NCI-H748 treated with DMSO at 0.1 percent for 48 hours (cell line): ENCODE measurements around the gene NEK10.

ENCODE experiments used
- DNase-seq: peaks from one replicate; lab custom pipeline; 2025; lab: John Stamatoyannopoulos, UW

Gene NEK10

DNA sequence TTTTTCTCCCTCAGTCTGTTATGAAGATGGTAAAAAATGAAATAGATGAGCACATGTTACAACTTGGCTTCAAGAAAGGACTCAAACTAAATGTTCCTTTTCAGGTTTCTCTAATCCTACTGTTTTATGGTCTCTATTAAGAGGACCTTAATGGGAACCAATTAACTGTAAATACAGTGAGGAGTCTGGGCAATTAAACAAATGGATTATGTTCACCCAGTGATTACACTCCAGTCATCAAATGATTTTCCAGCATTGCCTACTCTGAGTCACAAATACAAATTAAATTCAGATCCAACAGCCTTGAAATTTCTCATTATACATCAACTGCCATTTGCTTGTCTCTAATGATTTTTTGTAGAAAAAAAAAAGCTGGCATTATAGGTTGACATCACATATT, 129.2 kb downstream of the NEK10 start:
- no peak for DNase-seq

- DNase-seq = no peak
Measured at GRCh38 chr3:27228805-27229204, 140.4 kb downstream of the NEK10 start.

DNA sequence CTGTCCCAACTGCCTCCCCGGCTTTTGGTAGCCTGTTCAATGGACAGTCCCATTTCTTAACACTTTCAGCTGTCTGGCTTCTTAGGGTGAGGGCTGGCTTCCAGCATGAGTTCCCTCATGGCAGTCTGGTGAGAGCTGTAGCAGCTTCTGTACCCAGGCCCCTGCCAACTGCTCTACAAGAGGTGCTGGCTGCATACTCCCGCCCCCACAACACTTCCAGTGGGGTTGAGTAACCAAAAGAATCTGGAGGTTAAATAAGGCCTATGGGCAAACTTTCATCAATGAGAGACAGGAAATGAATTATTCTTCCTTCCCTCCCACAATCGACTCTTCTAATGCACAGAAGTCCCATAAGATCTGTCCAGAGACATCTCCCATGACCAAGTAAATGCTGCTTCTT, 145.0 kb downstream of the NEK10 start:
- DNase-seq = no peak

- no peak for DNase-seq
Measured at GRCh38 chr3:27221264-27221932, 147.8 kb downstream of the NEK10 start.

- no peak for DNase-seq
Measured at GRCh38 chr3:27220166-27220565, 149.0 kb downstream of the NEK10 start.

DNA sequence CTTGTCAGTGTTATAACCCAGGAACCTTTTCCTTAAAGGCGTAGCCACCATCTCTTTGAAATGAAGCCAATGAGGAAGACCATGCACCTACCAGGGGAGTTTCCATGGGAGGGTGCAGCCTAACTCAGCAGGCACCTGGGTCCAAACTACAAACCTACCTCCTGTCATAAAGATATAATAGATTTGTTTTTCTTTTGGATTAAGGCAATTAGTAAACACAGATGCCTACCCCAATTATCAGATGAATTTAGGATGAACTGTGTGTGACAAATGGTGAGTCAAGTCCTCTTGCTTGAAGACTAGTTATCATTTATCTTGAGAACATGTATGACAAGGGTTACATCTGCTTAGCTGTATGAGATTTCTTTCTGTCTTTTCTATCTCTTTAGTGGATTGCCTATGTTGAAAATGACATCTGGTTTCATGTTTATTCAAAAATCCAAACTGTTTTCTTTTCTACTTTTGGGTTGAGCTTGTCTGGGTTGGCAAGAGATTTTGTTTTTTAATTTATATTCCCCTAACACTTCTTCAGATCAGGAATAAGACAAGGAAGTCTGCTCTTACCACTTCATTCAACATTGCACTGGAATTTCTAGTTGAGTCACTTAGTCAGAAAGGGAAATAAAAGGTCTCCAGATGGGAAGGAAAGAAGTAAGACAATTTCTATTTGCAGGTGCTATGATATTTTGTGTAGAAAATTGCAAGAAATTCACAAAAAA, 149.9 kb downstream of the NEK10 start:
- no peak for DNase-seq

DNA sequence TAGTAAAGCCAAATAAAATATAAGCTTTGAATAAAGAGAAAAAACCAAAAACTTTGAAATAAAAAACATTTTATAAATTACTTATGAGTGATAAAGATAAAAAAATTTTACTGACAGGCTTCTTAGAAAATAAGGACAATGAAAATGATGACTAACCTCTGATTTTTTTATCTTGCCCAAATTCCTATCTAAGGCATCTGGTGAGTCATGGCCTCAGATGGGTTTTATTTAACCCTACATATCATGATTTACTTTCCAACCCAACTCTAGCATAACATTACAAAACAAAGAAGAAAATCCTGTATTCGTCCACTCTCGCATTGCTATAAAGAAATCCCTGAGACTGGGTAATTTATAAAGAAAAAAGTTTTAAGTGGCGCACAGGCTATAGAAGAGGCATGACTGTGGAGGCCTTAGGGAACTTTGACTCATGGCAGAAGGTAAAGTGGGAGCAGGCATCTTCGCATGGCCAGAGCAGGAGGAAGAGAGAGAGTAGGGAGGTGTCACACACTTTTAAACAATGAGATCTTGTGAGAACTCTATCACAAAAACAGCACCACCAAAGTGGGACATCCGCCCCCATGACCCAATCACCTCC, 152.1 kb downstream of the NEK10 start:
- DNase-seq = no peak

DNA sequence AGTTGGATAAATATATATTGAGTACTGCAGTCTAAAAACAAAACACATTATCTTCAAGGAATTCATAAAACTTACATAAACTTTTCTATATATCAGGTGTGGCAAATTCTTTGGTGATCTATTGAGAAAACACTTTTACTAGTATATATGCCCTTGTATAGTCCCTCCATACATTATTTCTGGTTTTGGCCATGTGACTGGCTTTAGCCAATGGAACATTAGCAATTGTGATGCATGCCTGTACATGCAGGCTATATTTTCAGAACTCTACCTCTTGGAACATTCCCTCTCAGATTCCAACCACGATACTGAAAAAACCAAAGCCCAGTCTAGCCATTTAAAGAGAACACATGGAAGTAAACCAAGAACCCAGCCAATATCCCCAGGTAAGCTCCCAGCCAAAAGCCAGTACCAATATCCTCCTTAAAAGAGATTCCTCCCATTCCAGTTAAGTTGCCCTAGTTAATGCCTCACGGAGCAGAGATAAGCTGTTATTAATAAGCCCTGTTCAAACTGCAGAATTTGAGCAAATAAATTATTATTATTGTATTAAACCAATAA, 152.8 kb downstream of the NEK10 start:
- no peak for DNase-seq

DNA sequence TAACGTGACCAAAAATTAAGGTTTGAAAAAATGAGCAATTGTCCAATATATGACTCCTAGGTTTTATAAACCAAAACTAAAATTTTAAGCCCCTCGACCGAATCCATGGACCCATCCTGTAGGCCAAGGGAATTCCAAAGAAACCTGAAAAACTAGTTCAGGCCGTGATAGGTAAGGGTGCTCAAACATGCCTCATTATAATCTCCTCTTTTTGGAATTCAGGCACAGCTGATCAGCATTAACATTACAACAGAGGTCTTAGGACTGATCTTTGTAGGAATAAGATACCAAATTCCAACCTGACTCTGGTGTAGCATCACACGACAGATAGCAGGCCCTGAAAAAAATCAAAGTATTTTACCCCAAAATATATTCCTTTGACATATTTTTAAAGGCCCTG, 155.7 kb downstream of the NEK10 start:
- DNase-seq = no peak

DNA sequence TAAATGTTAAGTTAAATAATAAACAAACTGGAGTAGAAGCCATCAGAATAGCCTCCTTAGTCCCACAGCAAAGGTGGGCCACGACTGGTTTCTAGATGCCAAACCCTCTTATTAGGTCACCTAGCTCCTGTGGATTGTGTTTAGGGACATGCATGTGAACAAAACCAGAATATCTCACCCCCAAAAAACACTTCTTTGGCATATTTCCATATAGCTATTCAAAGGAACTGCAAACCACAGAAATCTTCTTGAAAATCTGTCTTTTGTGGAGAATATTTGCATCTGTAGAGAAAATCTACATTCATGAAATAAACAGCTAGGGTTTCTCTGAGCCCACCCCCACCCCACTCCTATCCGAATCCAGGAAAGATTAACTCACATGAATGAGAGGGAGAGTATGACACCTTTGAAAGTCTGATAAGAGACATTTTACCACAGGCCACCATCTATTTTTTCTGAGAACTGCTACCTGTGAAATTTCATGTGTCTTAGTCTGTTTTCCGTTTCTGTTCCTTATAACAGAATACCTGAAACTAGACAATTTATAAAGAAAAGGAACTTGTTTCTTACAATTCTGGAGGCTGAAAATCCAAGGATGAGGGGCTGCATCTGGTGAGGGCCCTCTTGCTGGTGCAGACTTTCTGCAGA, 159.4 kb downstream of the NEK10 start:
- no peak for DNase-seq

DNA sequence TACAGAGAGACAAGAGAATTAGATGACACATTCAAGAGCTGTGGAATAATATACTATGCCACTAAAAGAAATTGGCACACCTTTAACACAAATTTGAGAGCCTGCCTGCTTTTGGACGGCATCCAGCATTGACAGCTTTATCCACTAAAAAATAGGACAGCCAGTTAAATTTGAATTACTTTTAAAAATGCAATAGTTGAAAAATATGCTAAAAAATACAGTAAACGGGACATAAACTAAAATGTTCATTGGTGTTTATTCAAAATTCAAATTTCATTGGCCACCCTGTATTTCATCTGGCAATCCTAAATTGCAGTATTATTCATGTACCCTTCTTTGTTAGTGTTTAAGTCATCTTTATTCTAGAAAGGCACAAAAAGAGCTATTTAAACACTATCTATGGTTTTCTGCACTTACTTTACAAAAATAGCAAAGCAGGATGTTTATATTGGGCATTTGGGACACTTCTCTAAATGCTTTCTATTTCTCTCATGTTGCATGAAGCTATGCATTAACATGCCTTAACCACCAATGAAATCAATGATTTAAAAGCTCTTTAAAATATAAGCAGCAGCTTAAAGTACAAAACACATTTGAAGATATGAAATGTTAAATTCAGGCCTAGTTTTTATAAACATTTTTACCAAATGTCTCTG, 160.1 kb downstream of the NEK10 start:
- no peak for DNase-seq

GRCh38 chr3:27202959-27203358, 166.2 kb downstream of the NEK10 start:
- DNase-seq = no peak

DNA sequence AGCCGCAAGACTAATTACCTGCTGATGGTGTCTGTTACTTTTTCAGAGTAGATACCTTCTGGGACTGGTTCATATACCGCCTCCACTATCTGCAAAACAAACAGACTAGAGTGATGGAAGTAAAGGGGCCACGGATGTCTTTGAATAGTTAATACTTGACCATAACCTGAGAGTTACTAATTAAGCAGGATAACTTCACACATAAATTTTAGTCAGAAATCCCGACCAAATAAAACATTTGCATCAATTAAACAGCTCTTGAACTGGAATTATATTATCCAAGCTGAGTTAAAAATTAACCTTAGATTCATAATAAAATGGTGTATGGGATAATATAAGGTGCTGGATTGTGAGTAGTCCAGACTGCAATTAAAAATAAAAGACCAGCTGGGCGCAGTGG, 167.7 kb downstream of the NEK10 start:
- DNase-seq = no peak

GRCh38 chr3:27200721-27201489, 168.3 kb downstream of the NEK10 start:
- no peak for DNase-seq

- no peak for DNase-seq
Measured at GRCh38 chr3:27194861-27195483, 174.2 kb downstream of the NEK10 start.

- DNase-seq = no peak
Measured at GRCh38 chr3:27193056-27193455, 176.1 kb downstream of the NEK10 start.

- DNase-seq = no peak
Measured at GRCh38 chr3:27186013-27186412, 183.2 kb downstream of the NEK10 start.

DNA sequence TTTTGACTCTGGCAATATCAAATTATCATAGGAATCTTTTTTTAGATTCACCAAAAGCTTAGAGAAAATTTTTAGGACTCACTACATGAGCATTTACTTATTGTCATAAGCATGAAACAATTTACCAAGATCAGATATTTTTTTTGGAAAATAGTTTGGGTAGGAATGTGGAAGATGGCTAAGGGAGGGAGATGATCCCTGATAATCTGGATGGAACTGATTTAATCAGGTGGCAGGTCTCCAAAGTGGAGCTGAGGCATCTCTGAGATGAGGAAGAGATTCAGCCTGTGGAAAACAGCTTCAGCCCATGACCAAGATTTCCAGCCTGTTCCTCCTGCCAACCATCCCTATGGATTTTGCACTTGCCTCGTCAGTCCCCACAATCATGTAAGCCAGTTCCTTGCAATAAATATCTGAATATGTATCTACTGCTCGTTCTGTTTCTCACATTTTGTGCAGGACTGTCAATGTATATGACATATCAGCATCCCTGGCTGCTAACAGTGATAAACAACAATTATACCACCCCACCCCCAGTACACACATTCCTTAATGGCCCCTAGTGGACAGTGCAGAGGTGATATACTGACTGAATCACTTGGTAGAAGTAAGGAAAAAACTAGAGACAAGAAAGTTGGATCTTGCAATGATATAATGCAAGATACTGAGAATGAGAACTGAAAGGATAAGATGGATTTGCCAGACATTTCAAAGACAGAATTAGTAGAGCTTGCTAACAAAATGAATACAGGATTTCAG, 183.8 kb downstream of the NEK10 start:
- no peak for DNase-seq

DNA sequence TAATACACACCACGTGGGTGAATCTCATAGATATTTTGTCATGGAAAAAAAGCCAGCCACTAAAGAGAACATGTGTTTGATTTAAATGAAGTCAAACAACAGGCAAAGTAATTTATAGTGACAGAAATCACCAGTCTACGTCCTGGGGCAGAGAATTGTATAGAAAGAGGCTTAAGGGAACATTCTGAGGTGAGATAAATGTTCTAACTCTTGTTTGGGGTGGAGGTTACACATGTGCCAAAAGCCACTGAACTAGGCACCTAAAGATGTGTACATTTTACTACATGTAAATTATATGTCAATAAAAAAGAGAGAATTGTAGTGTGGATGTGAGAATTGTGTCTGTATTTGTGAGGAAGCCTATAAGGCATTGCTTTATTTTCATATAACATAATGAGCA, 184.9 kb downstream of the NEK10 start:
- no peak for DNase-seq

DNA sequence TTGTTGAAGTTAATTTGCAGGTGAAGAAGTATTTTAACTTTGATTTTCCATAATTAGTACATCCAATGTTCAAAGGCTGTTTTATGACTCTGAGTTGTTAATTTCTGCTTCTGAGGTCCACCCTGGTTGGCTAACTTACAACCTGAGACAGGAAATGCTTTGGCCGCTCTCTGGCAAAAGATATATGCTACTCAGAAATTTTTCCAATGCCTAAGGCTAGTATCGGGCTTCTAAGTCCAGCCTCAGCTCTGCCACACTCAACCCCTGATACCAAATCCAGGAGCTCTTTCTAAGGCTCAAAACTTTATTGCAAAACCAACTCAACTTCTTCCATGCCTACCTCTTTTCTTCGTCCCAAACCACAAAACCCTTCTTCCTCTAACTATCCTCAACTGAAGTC, 192.9 kb downstream of the NEK10 start:
- DNase-seq = no peak
